GM12878 (cell line): ENCODE results near the gene RXFP1. TPM values are rescaled to one million over a fixed set of nuclear protein-coding genes. Genes with fewer than 3 reads are reported as not detected.
A peak's percentile ranks its signal among the peaks of the same experiment; 100 is the strongest.

Experiments
- ATAC-seq: fragments of 200-7000 bp; cut with Tn5 transposase; 3 replicates; pipeline ENCODE4 v1.9.1; 2020; ENCODE audit warnings: mild to moderate bottlenecking, moderate library complexity
- BruUV-seq: library from RNA; stranded (reverse); fragments of 400-500 nt; replicated peaks from 2 replicates; lab custom pipeline; 2021; lab: Mats Ljungman, UMichigan
- CTCF ChIA-PET: fragments of 300-600 bp; sonication (Branson Sonifier 250); formaldehyde crosslinking; extraction: SDS; loops from one replicate; lab custom pipeline; 2021; ENCODE audit warnings: inconsistent platforms; lab: Yijun Ruan, JAX
- POLR2A ChIA-PET: fragments of 350-600 bp; formaldehyde crosslinking; extraction: SDS; loops from one replicate; lab custom pipeline; 2021; ENCODE audit warnings: inconsistent platforms; lab: Charles Lee
- RAD21 ChIA-PET: fragments of 300-600 bp; sonication (Branson Sonifier 250); formaldehyde crosslinking; loops from one replicate; lab custom pipeline; 2023; ENCODE audit warnings: antibody characterized with exemption; ENCODE audit not compliant: unreplicated experiment; lab: Charles Lee
- SMC1A ChIA-PET: fragments of 300-600 bp; sonication (Branson Sonifier 250); formaldehyde crosslinking; loops from one replicate; lab custom pipeline; 2023; ENCODE audit not compliant: unreplicated experiment, uncharacterized antibody; lab: Charles Lee
- DNase-seq: peaks from one replicate; pipeline ENCODE4 v3.0.0-alpha.2; 2011; ENCODE audit warnings: low read depth, low spot score
- FAIRE-seq: peaks from 3 replicates; lab custom pipeline; 2011; peaks lifted over from hg19 to GRCh38; lab: Jason Lieb, UNC
- H2AFZ ChIP-seq: 2 replicates; pipeline ENCODE4 v1.6.0; 2011; ENCODE audit warnings: low read depth, low read length, control low read depth; ENCODE audit not compliant: control insufficient read depth
- H3K27ac ChIP-seq: 2 replicates; pipeline ENCODE4 v1.5.1; 2011; ENCODE audit warnings: control low read depth; ENCODE audit not compliant: control insufficient read depth, insufficient read depth
- H3K27me3 ChIP-seq, 2 experiments: replicated peaks in 1 of 2; 2 replicates each; pipeline versions ENCODE4 v1.6.0 to v1.6.1; 2011; ENCODE audit warnings: low read length in 1 of 2; ENCODE audit not compliant: control insufficient read depth in 2 of 2, insufficient read depth in 2 of 2
- H3K36me3 ChIP-seq, 2 experiments: 2 replicates each; pipeline ENCODE4 v1.5.1; 2011; ENCODE audit warnings: low read length in 1 of 2; ENCODE audit not compliant: control insufficient read depth in 2 of 2, insufficient read depth in 2 of 2
- H3K4me1 ChIP-seq: 2 replicates; pipeline ENCODE4 v1.6.1; 2011; ENCODE audit warnings: mild to moderate bottlenecking, low read length, moderate library complexity, mixed read lengths; ENCODE audit not compliant: control insufficient read depth, insufficient read depth
- H3K4me2 ChIP-seq: 2 replicates; pipeline ENCODE4 v1.6.0; 2011; ENCODE audit warnings: control low read depth; ENCODE audit not compliant: control insufficient read depth, insufficient read depth
- H3K4me3 ChIP-seq: fragments of 200-600 bp; sonication (generic); 2 replicates; pipeline ENCODE4 v1.5.1; 2016
- H3K79me2 ChIP-seq: 2 replicates; pipeline ENCODE4 v1.6.0; 2011; ENCODE audit warnings: low read length; ENCODE audit not compliant: control insufficient read depth, insufficient read depth
- H3K9ac ChIP-seq: 2 replicates; pipeline ENCODE4 v1.8.0; 2011; ENCODE audit warnings: low read length, control low read depth, mixed read lengths; ENCODE audit not compliant: control insufficient read depth, insufficient read depth
- H3K9me3 ChIP-seq: replicated peaks from 3 replicates; pipeline ENCODE4 v1.5.1; 2011; ENCODE audit warnings: mild to moderate bottlenecking, low read length; ENCODE audit not compliant: control insufficient read depth, insufficient read depth
- H4K20me1 ChIP-seq: 2 replicates; pipeline ENCODE4 v1.6.0; 2011; ENCODE audit not compliant: control insufficient read depth, insufficient read depth
- ATF2 ChIP-seq: IDR thresholded peaks from 2 replicates; pipeline ENCODE4 v1.6.1; 2012; ENCODE audit warnings: low read length, inconsistent platforms
- CTCF ChIP-seq, 3 experiments: IDR thresholded peaks in 2 of 3; conservative IDR thresholded peaks in 1 of 3; 2 replicates each; pipeline ENCODE4 v1.5.1; 2011; ENCODE audit warnings: low read depth in 3 of 3, low read length in 3 of 3, mild to moderate bottlenecking in 3 of 3, control low read depth in 2 of 3, moderate library complexity in 2 of 3, inconsistent platforms in 1 of 3, mixed read lengths in 1 of 3; ENCODE audit not compliant: control insufficient read depth in 2 of 3, insufficient read depth in 1 of 3; ENCODE audit errors: extremely low read depth in 1 of 3
- JUND ChIP-seq: IDR thresholded peaks from 2 replicates; pipeline ENCODE4 v1.6.1; 2012; ENCODE audit warnings: low read depth, mild to moderate bottlenecking, low read length, improper control_type of control experiment, moderate library complexity
- PAX8 ChIP-seq: fragments of 450-650 bp; IDR thresholded peaks from 2 replicates; pipeline ENCODE4 v1.6.1; 2017; ENCODE audit warnings: mild to moderate bottlenecking, moderate library complexity
- RAD21 ChIP-seq: IDR thresholded peaks from 2 replicates; pipeline ENCODE4 v1.6.1; 2011; ENCODE audit warnings: mild to moderate bottlenecking, low read depth, low read length, moderate library complexity; ENCODE audit not compliant: insufficient read depth
- SIX5 ChIP-seq: IDR thresholded peaks from 2 replicates; pipeline ENCODE4 v1.6.1; 2011; ENCODE audit warnings: mild to moderate bottlenecking, low read depth, low read length, moderate library complexity; ENCODE audit not compliant: severe bottlenecking
- SRF ChIP-seq, 2 experiments: IDR thresholded peaks; 2 replicates each; pipeline ENCODE4 v1.6.1; 2011; ENCODE audit warnings: low read depth in 2 of 2, low read length in 2 of 2, mild to moderate bottlenecking in 1 of 2, moderate library complexity in 1 of 2
- TCF3 ChIP-seq: IDR thresholded peaks from 2 replicates; pipeline ENCODE4 v1.6.1; 2012; ENCODE audit warnings: low read depth, mild to moderate bottlenecking, low read length, borderline replicate concordance; ENCODE audit not compliant: insufficient read depth
- TCF7 ChIP-seq: IDR thresholded peaks from 2 replicates; pipeline ENCODE4 v1.6.1; 2014; ENCODE audit warnings: antibody characterized with exemption, borderline replicate concordance
- WGBS: methylation state at CpG from one replicate; pipeline ENCODE4 v1.1.6; 2016; ENCODE audit warnings: low lambda C conversion rate; ENCODE audit not compliant: insufficient replicate concordance, insufficient coverage; ENCODE audit errors: missing lambda C conversion rate; 5-methylcytosine and 5-hydroxymethylcytosine counted together
- in situ Hi-C: fragments of 300-500 bp; cut with MboI; formaldehyde crosslinking; loops from 9 replicates; pipeline ENCODE4 v1.14.3; 2018; ENCODE audit warnings: mixed read lengths
- intact Hi-C: fragments of 100-400 bp; cut with micrococcal nuclease; formaldehyde crosslinking; loops from one replicate; pipeline ENCODE4 v1.14.2; 2022; ENCODE audit not compliant: unreplicated experiment
- polyA plus RNA-seq, 11 experiments: library from polyadenylated mRNA; depleted of rRNA in 4 of 11; unstranded in 6 of 11; stranded (reverse) in 5 of 11; fragments of >200 nt; fragmentation: Nextera tagmentation in 4 of 11; fragmentation: Illumina TruSeq in 1 of 11; extraction: Ambion mirVana in 4 of 11; extraction: Trizol in 1 of 11; gene quantifications; 1 replicate in 1 of 11; 2 replicates in 10 of 11; pipeline versions ENCODE4 v1.2.1 to v1.2.3, GENCODE V29; 2011 to 2016; ENCODE audit warnings: inconsistent platforms in 2 of 11, missing spikeins in 2 of 11, low read depth in 1 of 11
- total RNA-seq, 4 experiments: library from RNA; depleted of rRNA in 3 of 4; stranded (reverse); fragments of >200 nt in 3 of 4; fragmentation: Illumina TruSeq in 1 of 4; extraction: Trizol in 1 of 4; gene quantifications; 2 replicates each; pipeline versions ENCODE4 v1.2.1 to v1.2.3, GENCODE V29; 2013 to 2021
- TF ChIP-seq, protein P1 (sequence below): IDR thresholded peaks from 2 replicates; pipeline ENCODE4 v1.6.1; 2012; ENCODE audit warnings: low read depth, low read length, improper control_type of control experiment
- TF ChIP-seq, protein P2 (sequence below): fragments of 450-650 bp; IDR thresholded peaks from 2 replicates; pipeline ENCODE4 v1.6.1; 2017; ENCODE audit warnings: mild to moderate bottlenecking, moderate library complexity

The RXFP1 gene
- total and polyA plus RNA-seq, 10 of the 15 experiments (the other 5 are each of a cell fraction or from before 2014, with no cell fraction given), result 0.12 TPM; not detected in 9

DNA sequence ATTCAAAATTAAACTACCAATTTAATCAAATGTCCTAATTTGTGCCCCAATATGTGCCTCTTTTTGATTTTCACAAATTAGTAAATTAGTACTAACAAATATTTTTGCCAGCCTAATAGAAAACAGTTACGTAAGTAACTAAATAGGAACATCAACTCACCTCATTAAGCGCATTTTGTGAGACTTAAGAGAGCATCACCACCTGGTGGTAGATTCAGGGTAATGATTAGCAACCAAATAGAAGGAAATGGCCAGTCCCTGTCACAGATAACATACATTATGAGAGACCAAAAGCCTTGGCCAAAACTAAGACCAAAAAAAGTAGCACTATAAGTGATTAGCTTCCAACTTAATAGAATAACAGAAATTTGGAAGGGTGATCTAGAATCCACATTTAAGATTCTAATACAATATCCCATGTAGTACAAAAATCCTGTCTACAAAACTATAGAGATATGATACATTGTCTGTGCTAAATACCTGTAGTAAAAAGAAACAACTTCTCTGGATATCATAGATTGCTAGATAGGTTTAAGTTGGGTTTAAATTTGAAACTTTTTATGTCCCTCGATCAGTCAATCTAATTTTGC lies 103.3 kb downstream of the RXFP1 start:
- SMC1A ChIA-PET, result interaction anchor here (0.6 to 2.0 kb wide), 3 partner anchors 10 to 284 kb away, joined by 3 to 10 read pairs (median 4); no protein-coding TSS in a partner anchor
- CTCF ChIA-PET, result interaction anchor here (0.6 to 4.6 kb wide), 6 partner anchors 9 to 370 kb away, joined by 3 to 15 read pairs (median 6); no protein-coding TSS in a partner anchor
- ATAC-seq (peak; percentile 93), DNase-seq (peak; percentile 11), FAIRE-seq (peak; percentile 47)
- Histone ChIP-seq H3K27ac (no peak overlapping the region), H3K4me2 (no peak overlapping the region), H3K36me3 (no peaks in the 10 kb centered on the region), H4K20me1 (no peaks in the 10 kb centered on the region), H3K79me2 (no peaks in the 10 kb centered on the region), H2AFZ (no peak overlapping the region), H3K9ac (no peak overlapping the region), H3K9me3 (no peaks in the 10 kb centered on the region), H3K4me1 (no peaks in the 10 kb centered on the region), H3K4me3 (no peak overlapping the region), H3K27me3 (no peaks in the 10 kb centered on the region; a peak in 1 of 4 replicates)
- intact Hi-C loops, result loop anchor here (1.0 to 10.0 kb wide), 5 partner anchors 129 to 630 kb away; no protein-coding TSS in a partner anchor
- POLR2A ChIA-PET, result no interaction called here
- RAD21 ChIA-PET, result interaction anchor here (0.7 to 1.0 kb wide), 2 partner anchors 129 to 370 kb away, joined by 3 read pairs; no protein-coding TSS in a partner anchor
- in situ Hi-C loops, result loop anchor here (5.0 kb wide), 1 partner anchor 373 kb away; no protein-coding TSS in a partner anchor
- 3% methylated on average over 3 of the region's 3 CpGs for WGBS
- no TSS peak for BruUV-seq
- TF ChIP-seq TCF7 (no peak), SRF (IDR thresholded peaks at IDR 0.05; ENCODE audit: low read depth in 2 of 2, low read length in 2 of 2) (no peak), JUND (no peak), PAX8 (no peak), RAD21 (peak; percentile 90), SIX5 (no peak), CTCF (IDR thresholded peaks at IDR 0.05 in 2 of 3, conservative IDR thresholded peaks at IDR 0.05 in 1 of 3; ENCODE audit: control insufficient read depth in 2 of 3, extremely low read depth in 1 of 3, insufficient read depth in 1 of 3, low read depth in 3 of 3, low read length in 3 of 3) (peak; percentile 62 to 76 (median 68)), TCF3 (no peak), ATF2 (0 out of 2 replicates have a peak, but pooled peaks have one; percentile 16)
- TF ChIP-seq, protein P1, sequence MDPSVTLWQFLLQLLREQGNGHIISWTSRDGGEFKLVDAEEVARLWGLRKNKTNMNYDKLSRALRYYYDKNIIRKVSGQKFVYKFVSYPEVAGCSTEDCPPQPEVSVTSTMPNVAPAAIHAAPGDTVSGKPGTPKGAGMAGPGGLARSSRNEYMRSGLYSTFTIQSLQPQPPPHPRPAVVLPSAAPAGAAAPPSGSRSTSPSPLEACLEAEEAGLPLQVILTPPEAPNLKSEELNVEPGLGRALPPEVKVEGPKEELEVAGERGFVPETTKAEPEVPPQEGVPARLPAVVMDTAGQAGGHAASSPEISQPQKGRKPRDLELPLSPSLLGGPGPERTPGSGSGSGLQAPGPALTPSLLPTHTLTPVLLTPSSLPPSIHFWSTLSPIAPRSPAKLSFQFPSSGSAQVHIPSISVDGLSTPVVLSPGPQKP, result no peak
- TF ChIP-seq, protein P2, sequence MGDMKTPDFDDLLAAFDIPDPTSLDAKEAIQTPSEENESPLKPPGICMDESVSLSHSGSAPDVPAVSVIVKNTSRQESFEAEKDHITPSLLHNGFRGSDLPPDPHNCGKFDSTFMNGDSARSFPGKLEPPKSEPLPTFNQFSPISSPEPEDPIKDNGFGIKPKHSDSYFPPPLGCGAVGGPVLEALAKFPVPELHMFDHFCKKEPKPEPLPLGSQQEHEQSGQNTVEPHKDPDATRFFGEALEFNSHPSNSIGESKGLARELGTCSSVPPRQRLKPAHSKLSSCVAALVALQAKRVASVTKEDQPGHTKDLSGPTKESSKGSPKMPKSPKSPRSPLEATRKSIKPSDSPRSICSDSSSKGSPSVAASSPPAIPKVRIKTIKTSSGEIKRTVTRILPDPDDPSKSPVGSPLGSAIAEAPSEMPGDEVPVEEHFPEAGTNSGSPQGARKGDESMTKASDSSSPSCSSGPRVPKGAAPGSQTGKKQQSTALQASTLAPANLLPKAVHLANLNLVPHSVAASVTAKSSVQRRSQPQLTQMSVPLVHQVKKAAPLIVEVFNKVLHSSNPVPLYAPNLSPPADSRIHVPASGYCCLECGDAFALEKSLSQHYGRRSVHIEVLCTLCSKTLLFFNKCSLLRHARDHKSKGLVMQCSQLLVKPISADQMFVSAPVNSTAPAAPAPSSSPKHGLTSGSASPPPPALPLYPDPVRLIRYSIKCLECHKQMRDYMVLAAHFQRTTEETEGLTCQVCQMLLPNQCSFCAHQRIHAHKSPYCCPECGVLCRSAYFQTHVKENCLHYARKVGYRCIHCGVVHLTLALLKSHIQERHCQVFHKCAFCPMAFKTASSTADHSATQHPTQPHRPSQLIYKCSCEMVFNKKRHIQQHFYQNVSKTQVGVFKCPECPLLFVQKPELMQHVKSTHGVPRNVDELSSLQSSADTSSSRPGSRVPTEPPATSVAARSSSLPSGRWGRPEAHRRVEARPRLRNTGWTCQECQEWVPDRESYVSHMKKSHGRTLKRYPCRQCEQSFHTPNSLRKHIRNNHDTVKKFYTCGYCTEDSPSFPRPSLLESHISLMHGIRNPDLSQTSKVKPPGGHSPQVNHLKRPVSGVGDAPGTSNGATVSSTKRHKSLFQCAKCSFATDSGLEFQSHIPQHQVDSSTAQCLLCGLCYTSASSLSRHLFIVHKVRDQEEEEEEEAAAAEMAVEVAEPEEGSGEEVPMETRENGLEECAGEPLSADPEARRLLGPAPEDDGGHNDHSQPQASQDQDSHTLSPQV, result no peak
